HT1080 (cell line): ENCODE data around the gene ACTRT2. TPM values are rescaled to one million over a fixed set of nuclear protein-coding genes. Genes with fewer than 3 reads are reported as not detected.

Source experiments
- DNase-seq: peaks from one replicate; pipeline ENCODE4 v3.0.0-alpha.2; 2015; ENCODE audit warnings: low read depth
- total RNA-seq: library from RNA; depleted of rRNA; stranded (reverse); fragments of >200 nt; shearing (Covaris generic); gene quantifications from 2 replicates; pipeline ENCODE4 v1.2.3, GENCODE V29; 2014; rRNA removed

The ACTRT2 gene
- total RNA-seq, 1 experiment from 2014 or later, result not detected

GRCh38 chr1:3067301-3067670 lies 46.0 kb downstream of the ACTRT2 start:
- no peak for DNase-seq

- no peak for DNase-seq
Measured at GRCh38 chr1:3067671-3068563, 46.6 kb downstream of the ACTRT2 start.

- DNase-seq, result no peak
Measured at GRCh38 chr1:3068564-3069431, 47.5 kb downstream of the ACTRT2 start, which contains the start of gene PRDM16. PRDM16 (plus strand) TSS chr1:3069203; CDS start chr1:3069260, 57 bp downstream.

GRCh38 chr1:3069491-3070308 lies 48.4 kb downstream of the ACTRT2 start:
- DNase-seq, result no peak

- no peak for DNase-seq
Measured at GRCh38 chr1:3070309-3070643, 49.0 kb downstream of the ACTRT2 start.

GRCh38 chr1:3070644-3071564 lies 49.6 kb downstream of the ACTRT2 start:
- DNase-seq, result no peak

GRCh38 chr1:3071565-3072390 lies 50.5 kb downstream of the ACTRT2 start:
- DNase-seq, result no peak

Other genes starting within 250 kb of the ACTRT2 start
- gene TTC34, start 219.8 kb upstream of the ACTRT2 start, total RNA-seq, result 0.10 and 0.13 TPM in 2 replicates
- gene PRDM16, start 47.7 kb downstream of the ACTRT2 start, total RNA-seq, result 0.20 TPM in 1 of 2 replicates, not detected in the other